GM19324 (cell line): ENCODE data around the gene KIR3DL3.
"Not testable (repeated sequence)": the region's sequence is repeated elsewhere in the genome, so short reads cannot be mapped to it uniquely, and the experiment has no call there.

ENCODE experiments used
- ATAC-seq: cut with Tn5 transposase; IDR thresholded peaks from one replicate; pipeline ENCODE4 v1.9.1; 2021; ENCODE audit warnings: mild to moderate bottlenecking, moderate library complexity; ENCODE audit not compliant: unreplicated experiment, low FRiP score

Gene KIR3DL3

DNA sequence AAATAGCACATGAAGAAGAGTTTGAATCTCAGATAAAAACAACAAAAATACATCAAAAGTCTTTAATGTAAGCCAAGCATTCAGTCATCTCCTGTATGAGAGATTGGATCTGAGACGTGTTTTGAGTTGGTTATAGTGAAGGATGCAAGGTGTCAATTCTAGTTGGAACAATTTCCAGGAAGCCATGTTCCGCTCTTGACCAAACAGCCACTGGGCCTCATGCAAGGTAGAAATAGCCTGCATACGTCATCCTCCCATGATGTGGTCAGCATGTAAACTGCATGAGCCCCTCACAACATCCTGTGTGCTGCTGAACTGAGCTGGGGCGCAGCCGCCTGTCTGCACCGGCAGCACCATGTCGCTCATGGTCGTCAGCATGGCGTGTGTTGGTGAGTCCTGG, at the start of gene KIR3DL3:
Gene KIR3DL3 (plus strand): TSS at position 301 of the 400 bp plus-strand sequence. CDS start 55 bp downstream, at position 356.
- no peak for ATAC-seq

DNA sequence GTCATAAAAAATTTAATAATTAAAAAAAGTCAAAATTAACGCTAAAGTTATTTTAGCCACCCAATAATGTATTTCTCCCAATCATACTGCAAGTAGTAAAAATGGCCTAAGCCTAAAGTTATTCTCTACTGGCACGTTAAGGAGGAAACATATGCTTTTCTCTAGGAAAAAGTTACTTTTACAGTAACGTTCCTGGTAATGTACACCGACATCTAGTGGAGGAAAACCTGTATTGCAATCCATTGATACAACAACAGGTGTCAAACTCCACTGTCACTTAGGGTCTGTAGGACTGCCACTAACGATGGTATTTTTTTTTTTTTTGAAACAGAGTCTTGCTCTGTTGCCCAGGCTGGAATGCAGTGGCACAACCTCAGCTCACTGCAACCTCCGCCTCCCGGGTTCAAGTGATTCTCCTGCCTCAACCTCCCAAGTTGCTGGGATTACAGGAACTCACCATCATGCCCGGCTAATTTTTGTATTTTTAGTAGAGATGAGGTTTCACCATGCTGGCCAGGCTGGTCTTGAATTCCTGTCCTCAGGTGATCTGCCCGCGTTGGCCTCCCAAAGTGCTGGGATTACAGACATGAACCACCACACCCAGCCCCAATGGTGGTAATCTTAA, 47.9 kb upstream of the KIR3DL3 start:
- ATAC-seq: not testable (repeated sequence)

DNA sequence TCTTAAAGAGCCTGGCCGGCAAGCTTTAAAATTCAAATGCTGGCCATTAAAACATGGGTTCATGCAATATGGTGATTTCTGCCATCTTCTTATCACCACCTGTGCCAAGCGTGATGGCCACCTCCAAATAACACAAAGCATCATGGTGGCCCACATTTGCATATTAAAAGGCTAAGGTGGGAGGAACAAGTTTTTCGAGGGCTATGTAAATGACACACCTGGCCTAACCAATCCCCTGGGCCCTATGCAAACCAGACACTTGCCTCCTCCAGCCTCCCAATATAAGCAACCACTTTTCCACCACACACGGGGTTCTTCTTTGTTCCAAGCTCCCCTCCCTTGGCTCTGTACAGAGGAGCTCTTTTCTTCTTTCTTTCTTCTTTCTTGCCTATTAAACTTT, 47.0 kb upstream of the KIR3DL3 start:
- ATAC-seq: no peak

DNA sequence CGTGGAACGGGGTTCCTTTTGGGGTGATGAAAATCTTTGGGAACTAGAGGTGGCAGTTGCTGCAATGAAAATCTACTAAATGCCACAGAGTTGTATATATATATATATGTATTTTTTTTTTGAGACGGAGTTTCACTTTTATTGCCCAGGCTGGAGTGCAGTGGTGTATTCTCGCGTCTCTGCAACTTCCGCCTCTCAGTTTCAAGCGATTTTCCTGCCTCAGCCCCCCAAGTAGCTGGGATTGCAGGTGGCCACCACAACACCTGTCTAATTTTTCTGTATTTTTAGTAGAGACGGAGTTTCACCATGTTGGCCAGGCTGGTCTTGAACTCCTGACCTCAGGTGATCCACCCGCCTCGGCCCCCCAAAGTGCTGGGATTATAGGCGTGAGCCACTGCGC, 42.6 kb upstream of the KIR3DL3 start:
- ATAC-seq: not testable (repeated sequence)

DNA sequence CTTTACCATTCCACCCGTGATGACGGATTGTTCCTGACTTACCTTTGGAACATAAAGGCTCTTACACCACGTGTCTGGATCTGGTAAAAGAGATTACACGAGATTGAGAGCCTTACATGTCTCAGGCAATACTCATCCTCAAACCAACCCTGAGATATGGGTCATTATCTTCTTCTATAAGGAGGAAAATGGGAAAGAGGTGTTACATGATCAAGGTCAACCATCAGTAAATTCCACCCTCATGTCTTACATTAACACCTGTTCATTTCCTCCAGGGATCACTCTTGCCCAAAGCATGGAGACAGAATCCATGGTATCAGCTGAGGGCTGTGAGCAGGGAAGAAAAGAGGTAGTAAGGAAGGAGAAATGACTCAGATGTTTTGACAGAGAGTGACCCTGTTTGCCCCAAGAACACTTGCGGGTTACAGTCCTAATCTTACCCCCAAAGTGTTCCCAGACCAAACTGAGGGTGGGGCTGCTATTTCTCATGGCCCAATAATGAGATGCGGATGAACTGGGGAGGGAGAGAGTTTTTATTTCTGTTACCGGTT, 41.9 kb upstream of the KIR3DL3 start:
- ATAC-seq: no peak

DNA sequence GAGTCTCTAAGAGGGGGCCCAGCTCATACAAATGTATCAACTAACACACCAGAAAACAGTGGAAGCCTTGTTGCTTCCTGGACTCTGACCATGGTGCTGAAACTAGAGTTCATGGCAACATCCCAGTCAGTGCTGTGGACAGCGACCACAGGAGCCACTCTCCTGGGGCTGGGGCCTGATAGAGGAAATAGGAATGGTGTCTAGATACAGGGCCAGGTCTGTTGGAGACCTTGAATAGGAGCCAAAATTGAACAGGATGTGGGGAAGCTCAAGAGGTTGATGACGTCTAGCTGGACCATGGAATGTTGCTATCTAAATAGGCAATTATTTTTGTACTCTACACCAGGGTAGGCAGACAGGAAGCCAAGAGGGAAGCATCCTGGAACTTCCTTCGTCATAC, 39.7 kb upstream of the KIR3DL3 start:
- no peak for ATAC-seq

DNA sequence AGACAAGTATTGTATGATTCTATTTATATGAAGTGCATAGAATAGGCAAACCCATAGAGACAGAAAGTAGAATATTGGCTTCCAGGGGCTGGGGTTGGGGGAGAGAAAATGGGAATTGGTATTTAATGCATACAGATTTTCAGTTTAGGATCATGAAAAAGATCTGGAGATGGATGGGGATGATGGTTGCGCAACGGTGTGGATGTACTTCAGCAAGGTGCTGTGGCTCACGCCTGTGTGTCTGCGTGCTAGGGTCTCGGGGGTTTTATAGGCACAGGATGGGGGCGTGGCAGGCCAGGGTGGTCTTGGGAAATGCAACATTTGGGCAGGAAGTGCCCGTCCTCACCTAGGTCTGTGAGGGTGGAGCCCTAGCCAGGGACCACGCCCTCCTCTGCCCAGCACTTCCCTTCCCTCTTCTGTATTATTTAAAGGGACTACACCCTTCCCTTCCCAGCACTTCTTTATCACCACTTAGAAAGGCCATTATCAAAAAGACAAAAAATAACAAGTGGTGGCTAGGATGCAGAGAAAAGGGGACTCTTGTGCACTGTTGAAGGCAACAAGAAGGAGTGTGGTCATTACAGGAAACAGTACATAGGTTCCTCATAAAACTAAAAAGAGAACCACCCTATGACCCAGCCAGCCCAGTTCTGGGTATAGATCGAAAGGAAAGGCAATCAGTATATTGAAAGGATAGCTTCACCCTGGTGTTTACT, 32.5 kb upstream of the KIR3DL3 start:
- ATAC-seq: no peak

DNA sequence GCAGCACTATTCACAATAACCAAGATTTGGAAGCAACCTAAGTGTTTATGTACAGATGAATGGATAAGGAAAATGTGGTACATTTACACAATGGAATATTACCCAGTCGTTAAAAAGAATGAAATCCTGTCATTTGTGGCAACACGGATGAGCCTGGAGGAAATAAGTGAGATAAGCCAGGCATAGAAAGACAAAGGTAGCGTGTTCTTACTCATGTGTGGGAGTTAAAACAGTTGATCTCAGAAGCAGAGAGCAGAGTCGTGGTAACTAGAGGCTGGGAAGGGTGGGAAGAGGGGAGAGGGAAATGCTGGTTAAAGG, 32.0 kb upstream of the KIR3DL3 start:
- ATAC-seq: no peak

DNA sequence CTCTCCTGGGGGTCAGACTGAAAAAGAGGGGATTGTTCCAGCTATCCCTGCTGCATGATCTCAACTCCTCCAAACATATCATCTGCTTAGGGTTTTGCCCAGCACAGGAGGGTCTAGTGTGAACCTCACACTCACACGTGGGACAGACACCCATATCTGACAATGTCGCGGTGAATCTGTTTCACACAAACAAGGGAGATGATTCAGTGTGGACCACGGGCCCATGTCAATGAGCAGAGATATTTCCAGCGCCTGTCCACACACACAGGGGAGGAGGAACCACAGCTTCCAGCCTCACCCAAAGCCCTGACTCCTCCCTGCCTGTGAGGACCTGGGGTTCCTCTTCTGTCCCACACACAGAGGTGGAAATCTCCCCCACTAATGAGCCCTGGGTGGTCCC, 29.6 kb upstream of the KIR3DL3 start:
- no peak for ATAC-seq

DNA sequence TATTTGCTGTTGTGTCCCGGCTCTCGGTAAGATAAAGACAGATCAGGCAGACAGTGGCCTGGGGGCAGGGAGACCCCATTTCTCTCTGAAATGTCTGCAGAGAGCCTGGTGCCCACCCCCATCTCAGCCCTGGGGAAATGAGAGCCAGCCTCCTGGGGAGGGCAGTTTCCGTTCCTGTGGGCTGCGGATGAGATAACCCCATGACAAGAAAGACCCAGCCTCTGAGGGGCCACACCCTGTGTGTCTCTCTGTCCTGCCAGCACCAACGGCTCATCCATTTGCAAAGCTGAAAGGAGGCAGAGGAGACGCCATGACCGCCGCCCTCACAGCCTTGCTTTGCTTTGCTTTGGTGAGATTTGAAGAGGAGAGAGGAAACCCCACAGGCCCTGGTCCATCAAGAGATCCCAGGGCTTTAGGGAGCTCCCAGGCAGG, 28.1 kb upstream of the KIR3DL3 start:
- ATAC-seq: no peak

DNA sequence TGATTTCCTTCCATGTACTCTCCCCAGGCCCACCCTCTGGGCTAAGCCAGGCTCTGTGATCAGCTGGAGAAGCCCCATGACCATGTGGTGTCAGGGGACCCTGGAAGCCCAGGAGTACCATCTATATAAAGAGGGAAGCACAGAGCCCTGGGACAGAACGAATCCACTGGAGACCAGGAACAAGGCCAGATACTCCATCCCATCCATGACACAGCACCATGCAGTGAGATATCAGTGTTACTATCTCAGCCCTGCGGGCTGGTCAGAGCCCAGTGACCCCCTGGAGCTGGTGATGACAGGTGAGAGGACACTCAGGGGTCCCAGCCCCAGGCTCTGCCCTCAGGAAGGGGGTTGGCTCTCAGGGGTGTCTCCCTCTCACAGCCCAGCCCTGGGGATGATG, 27.5 kb upstream of the KIR3DL3 start:
- no peak for ATAC-seq

DNA sequence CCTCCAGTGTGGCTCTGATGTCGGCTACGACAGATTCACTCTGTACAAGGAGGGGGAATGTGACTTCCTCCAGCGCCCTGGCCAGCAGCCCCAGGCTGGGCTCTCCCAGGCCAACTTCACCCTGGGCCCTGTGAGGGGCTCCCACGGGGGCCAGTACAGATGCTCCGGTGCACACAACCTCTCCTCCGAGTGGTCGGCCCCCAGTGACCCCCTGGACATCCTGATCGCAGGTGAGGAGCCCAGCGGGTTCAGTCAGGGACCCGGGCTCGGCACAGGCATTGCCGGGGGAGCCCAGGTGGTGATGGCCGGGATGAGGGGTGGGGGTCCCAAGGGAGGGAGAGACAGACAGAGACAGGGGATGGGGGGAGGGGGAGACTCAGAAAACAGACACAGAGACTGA, 26.5 kb upstream of the KIR3DL3 start:
- not testable (repeated sequence) for ATAC-seq

DNA sequence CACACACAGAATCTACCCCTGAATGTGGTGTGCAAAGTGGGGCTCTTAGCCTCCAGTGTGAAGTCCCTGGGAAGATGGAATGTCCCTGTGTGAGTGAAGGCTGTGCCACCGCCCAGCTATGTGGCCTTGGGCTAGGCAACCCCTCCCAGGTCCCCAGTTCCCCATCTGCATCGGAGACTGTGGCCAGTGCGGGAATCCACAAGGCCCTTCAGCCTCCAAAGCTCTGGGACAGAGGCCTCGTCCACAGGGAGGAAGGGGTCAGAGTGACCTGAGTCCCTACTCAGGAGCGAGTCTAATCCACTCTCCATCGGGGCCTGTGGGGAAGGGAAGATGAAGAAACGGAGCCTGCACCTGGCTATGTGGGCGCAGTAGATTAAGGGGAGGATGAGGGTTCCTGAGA, 19.3 kb upstream of the KIR3DL3 start:
- no peak for ATAC-seq

DNA sequence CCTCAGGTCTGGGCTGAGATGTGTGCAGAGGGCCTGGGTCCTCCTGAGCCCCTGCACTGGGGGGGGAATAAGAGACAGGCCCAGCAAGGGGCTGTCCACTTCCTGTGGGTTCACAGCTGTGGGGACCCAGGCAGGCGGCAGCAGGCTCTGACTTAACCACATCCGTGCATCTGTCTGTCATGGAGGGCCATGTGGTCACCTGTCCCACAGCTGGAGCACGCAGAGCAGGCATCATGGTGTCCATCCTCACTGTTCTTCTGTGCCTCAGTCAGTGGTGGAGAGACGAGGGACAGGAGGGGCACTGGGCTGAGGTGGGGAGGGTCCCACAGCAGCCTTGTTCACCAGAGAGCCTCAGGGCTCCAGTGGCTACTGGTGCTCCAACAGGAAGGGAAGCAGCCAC, 16.3 kb upstream of the KIR3DL3 start:
- ATAC-seq: no peak

DNA sequence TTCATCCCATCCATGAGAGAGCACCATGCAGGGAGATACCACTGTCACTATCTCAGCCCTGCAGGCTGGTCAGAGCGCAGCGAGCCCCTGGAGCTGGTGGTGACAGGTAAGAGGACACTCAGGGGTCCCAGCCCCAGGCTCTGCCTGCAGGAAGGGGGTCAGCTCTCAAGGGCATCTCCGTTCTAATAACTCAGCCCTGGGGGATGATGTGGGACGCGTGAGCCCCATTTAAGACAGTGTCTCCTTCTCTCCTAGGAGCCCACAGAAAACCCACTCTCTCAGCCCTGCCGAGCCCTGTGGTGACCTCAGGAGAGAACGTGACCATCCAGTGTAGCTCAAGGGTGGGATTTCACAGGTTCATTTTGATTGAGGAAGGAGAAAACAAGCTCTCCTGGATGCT, 15.5 kb upstream of the KIR3DL3 start:
- no peak for ATAC-seq

DNA sequence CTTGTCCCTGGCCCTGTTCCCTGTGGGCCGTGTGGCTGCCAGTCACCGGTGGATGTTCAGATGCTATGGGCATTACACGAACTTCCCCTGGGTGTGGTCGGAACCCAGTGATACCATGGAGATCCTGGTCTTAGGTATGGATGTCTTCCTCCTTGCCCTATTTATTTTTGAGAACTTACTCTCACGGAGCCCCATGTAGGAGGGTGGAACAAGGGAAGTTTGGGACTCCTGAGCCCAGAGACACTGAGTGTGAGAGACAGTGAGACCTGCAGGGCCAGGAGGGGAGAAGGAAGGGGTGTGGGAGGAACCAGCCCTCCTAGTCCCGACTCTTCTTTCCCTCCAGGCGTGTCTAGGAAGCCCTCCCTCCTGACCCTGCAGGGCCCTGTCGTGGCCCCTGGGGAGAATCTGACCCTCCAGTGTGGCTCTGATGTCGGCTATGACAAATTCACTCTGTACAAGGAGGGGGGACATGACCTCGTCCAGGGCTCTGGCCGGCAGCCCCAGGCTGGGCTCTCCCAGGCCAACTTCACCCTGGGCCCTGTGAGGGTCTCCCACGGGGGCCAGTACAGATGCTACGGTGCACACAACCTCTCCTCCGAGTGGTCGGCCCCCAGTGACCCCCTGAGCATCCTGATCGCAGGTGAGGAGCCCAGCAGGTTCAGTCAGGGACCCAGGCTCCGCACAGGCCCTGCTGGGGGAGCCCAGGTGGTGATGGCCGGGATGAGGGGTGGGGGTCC, 14.9 kb upstream of the KIR3DL3 start:
- no peak for ATAC-seq

DNA sequence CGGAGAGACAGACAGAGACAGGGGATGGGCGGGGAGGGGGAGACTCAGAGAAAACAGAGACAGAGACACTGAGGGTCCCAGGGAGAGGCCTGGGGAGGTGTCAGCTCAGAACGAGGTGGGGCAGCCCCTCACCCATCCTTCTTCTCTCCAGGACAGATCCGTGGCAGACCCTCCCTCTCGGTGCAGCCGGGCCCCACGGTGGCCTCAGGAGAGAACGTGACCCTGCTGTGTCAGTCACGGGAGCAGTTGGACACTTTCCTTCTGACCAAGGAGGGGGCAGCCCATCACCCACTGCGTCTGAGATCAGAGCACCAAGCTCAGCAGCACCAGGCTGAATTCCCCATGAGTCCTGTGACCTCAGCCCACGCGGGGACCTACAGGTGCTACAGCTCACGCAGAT, 14.3 kb upstream of the KIR3DL3 start:
- ATAC-seq: not testable (repeated sequence)

DNA sequence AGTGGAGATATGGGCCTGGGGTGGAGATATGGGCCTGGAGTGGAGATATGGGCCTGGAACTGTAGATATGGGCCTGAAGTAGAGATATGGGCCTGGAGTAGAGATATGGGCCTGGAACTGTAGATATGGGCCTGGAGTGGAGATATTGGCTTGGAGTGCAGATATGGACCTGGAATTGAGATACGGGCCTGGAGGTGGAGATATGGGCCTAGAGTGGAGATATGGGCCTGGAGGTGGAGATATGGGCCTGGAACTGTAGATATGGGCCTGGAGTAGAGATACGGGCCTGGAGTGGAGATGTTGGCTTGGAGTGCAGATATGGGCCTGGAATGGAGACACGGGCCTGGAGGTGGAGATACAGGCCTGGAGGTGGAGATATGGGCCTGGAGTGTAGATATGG, 402 bp downstream of the KIR3DL3 start:
- no peak for ATAC-seq

DNA sequence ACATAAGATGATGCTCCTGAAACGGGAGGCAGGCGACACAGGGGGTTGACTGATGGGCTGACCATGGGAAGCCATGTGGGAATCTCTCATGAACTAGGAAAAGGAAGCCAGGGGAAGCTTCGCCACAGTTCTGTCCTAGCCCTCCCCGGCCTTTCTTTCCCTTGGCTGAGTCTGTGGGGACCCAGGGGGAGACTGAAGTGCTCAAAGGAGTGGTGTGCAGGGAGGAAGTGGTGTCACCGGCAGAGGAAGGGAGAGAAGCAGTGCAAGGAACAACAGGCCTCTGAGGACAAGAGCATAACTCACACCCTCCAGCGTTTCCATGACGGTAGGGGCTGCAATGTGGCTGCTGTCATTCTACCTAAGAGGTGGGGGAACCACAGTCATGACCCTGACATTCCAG, 1.1 kb downstream of the KIR3DL3 start:
- ATAC-seq: no peak

DNA sequence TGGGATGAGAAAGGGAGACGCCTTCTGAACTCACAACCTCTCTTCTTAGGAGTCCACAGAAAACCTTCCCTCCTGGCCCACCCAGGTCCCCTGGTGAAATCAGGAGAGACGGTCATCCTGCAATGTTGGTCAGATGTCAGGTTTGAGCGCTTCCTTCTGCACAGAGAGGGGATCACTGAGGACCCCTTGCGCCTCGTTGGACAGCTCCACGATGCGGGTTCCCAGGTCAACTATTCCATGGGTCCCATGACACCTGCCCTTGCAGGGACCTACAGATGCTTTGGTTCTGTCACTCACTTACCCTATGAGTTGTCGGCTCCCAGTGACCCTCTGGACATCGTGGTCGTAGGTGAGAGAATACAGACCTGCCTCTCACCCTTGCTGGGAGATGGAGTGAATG, 3.3 kb downstream of the KIR3DL3 start:
- ATAC-seq: no peak

DNA sequence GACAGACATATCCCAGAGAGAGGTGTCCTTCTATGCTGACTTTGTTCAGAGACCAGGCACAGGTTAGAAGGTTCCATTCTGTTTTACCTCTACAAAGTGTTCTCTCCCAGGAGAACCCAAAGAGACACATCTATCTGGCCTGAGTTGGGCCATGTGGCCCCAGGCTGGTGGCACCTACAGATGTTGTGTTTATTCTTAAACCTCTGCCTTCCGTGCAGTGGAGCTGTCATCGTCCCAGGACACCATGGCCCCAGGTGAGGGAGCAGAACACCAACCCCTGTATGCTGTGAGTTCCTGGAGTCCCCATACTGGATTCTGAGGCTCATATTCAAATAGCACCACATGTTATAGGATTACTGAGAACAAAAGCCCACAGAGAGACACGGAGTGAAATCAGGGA, 3.9 kb downstream of the KIR3DL3 start:
- ATAC-seq: no peak
